Endothelial cell (in vitro differentiated cells): ENCODE measurements around the gene ADAMTSL4. TPM values are rescaled to one million over a fixed set of nuclear protein-coding genes. Genes with fewer than 3 reads are reported as not detected.
A peak's percentile ranks its signal among the peaks of the same experiment; 100 is the strongest.

Source experiments
- DNase-seq: peaks from one replicate; pipeline ENCODE4 v3.0.0; 2021; ENCODE audit warnings: low spot score
- H3K27ac Mint-ChIP-seq: one replicate; pipeline ENCODE4 v1.8.0; 2021; ENCODE audit warnings: mixed read lengths, inconsistent platforms; ENCODE audit not compliant: unreplicated experiment
- H3K27me3 Mint-ChIP-seq: one replicate; pipeline ENCODE4 v1.8.0; 2021; ENCODE audit warnings: mild to moderate bottlenecking, moderate library complexity, mixed read lengths, inconsistent platforms; ENCODE audit not compliant: unreplicated experiment
- H3K36me3 Mint-ChIP-seq: one replicate; pipeline ENCODE4 v1.8.0; 2021; ENCODE audit warnings: mild to moderate bottlenecking, low read depth, mixed read lengths, inconsistent platforms; ENCODE audit not compliant: unreplicated experiment
- H3K4me1 Mint-ChIP-seq: one replicate; pipeline ENCODE4 v1.8.0; 2021; ENCODE audit warnings: mild to moderate bottlenecking, mixed read lengths, inconsistent platforms; ENCODE audit not compliant: unreplicated experiment
- H3K4me3 Mint-ChIP-seq: one replicate; pipeline ENCODE4 v1.8.0; 2021; ENCODE audit warnings: mild to moderate bottlenecking, mixed read lengths, inconsistent platforms; ENCODE audit not compliant: unreplicated experiment
- H3K9me3 Mint-ChIP-seq: one replicate; pipeline ENCODE4 v1.8.0; 2021; ENCODE audit warnings: mixed read lengths, inconsistent platforms; ENCODE audit not compliant: unreplicated experiment
- total RNA-seq: library from RNA; stranded (reverse); fragmentation: NEBNext Ultra II Directional; extraction: Animal tissue kit (Norgen Biotek cat#: 25700); gene quantifications from one replicate; pipeline ENCODE4 v1.2.1, GENCODE V29; 2021; ENCODE audit not compliant: unreplicated experiment
- TF ChIP-seq, protein P1 (sequence below): fragments of 200-600 bp; sonication (generic); IDR thresholded peaks from one replicate; pipeline ENCODE4 v1.5.0; 2021; ENCODE audit warnings: antibody characterized with exemption; ENCODE audit not compliant: unreplicated experiment

The ADAMTSL4 gene
- total RNA-seq, 1 donor from 2014 or later = 0.36 TPM

DNA sequence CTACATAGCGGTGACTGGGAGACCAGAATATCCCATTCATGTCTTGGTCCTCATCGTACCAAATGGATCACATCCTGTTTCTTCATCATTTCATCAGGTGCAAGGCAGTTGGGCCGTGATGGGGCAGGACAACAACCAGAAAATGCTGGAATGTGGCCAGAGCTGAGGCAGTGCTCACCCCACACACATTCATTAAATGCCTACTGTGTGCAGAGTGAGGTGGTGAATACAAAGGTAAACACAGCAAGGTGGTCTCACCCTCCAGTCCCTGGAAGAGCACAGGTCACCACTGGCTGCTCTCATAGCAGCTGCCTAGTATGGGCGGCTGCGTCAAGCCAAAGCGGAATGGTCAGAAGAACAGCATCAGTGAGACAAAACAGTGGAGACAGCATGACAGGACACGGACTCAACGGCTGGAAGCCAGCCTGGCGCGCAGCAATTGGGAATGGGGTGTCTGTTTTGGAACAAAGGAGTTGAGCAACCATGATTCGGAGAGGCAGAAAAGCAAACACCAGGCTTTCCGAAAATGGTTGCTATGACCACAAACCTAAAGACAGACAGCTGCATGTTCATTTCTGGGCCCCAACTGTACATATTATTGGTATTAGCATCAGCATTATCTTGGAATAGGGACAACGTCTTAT, 5.6 kb upstream of the ADAMTSL4 start:
- H3K4me3 Mint-ChIP-seq = no peak overlapping the region
- H3K4me1 Mint-ChIP-seq = peaks cover 6% of the 10 kb centered on the region
- H3K36me3 Mint-ChIP-seq = no peaks in the 10 kb centered on the region
- no peak for DNase-seq
- peaks cover 6% of the 10 kb centered on the region for H3K27me3 Mint-ChIP-seq
- no peak overlapping the region for H3K27ac Mint-ChIP-seq
- TF ChIP-seq, protein P1, sequence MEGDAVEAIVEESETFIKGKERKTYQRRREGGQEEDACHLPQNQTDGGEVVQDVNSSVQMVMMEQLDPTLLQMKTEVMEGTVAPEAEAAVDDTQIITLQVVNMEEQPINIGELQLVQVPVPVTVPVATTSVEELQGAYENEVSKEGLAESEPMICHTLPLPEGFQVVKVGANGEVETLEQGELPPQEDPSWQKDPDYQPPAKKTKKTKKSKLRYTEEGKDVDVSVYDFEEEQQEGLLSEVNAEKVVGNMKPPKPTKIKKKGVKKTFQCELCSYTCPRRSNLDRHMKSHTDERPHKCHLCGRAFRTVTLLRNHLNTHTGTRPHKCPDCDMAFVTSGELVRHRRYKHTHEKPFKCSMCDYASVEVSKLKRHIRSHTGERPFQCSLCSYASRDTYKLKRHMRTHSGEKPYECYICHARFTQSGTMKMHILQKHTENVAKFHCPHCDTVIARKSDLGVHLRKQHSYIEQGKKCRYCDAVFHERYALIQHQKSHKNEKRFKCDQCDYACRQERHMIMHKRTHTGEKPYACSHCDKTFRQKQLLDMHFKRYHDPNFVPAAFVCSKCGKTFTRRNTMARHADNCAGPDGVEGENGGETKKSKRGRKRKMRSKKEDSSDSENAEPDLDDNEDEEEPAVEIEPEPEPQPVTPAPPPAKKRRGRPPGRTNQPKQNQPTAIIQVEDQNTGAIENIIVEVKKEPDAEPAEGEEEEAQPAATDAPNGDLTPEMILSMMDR = no peak
- H3K9me3 Mint-ChIP-seq = no peaks in the 10 kb centered on the region

- no peak overlapping the region for H3K4me3 Mint-ChIP-seq
- no peak overlapping the region for H3K27ac Mint-ChIP-seq
- peaks cover 6% of the 10 kb centered on the region for H3K27me3 Mint-ChIP-seq
- H3K9me3 Mint-ChIP-seq = no peaks in the 10 kb centered on the region
- TF ChIP-seq, protein P1 = no peak
- DNase-seq = no peak
- peaks cover 3% of the 10 kb centered on the region for H3K4me1 Mint-ChIP-seq
- H3K36me3 Mint-ChIP-seq = no peaks in the 10 kb centered on the region
Measured at GRCh38 chr1:150544204-150544603, 5.0 kb upstream of the ADAMTSL4 start.

DNA sequence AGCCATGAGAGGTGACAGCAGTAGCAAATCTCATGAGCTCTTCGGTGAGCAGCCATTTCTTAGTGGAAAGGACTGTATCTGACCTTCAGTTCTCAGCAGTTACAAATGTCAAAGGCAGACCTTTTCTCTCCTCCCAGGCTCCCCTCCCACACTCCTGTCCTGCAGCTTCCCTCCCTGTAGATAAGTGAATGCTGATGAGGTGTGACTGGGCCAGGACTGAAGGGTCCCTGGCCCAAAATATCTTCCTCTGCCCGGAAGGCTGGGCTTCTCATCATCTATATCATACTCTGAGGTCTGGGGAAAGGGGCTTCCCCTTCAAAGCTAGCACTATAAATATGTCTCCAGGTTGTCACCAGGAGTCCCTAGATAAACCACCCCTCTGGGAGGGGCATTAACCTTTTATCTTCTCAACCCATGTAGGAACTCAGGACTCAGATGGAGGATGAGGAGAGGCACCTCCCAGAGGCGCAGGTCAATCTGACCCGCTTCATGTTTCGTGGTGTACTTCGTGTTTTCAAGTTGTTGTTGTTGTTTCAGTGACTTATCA, 3.6 kb upstream of the ADAMTSL4 start:
- Mint-ChIP-seq H3K36me3 (no peaks in the 10 kb centered on the region), H3K27me3 (peaks cover 8% of the 10 kb centered on the region), H3K27ac (no peak overlapping the region), H3K9me3 (no peaks in the 10 kb centered on the region), H3K4me1 (peaks cover 3% of the 10 kb centered on the region), H3K4me3 (no peak overlapping the region)
- DNase-seq = no peak
- TF ChIP-seq, protein P1 = no peak

DNA sequence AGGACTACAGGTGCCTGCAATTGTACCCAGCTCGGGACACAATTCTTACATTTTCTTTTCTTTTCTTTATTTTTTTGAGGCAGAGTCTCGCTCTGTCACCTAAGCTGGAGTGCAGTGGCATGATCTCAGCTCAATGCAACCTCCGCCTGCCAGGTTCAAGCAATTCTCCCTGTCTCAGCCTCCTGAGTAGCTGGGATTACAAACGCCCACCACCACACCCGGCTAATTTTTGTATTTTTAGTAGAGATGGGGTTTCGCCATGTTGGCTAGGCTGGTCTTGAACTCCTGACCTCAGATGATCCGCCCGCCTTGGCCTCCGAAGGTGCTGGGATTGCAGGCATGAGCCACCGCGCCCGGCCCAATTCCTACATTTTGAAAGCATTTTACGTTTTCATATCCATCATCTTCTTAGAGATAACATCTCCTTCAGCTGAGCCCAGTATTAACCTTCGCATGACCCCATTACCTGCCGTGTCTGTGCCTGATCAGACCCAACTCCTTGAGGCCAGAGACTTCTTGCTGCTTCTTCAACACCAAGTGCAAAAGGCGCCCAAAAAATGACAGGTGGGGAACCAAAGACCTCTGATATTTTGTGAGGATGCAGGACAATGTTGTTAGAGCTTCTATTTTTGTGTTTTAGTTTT, 2.8 kb upstream of the ADAMTSL4 start:
- H3K4me3 Mint-ChIP-seq = no peak overlapping the region
- H3K4me1 Mint-ChIP-seq = peaks cover 3% of the 10 kb centered on the region
- no peak overlapping the region for H3K27ac Mint-ChIP-seq
- no peaks in the 10 kb centered on the region for H3K36me3 Mint-ChIP-seq
- peaks cover 8% of the 10 kb centered on the region for H3K27me3 Mint-ChIP-seq
- TF ChIP-seq, protein P1 = no peak
- H3K9me3 Mint-ChIP-seq = no peaks in the 10 kb centered on the region
- no peak for DNase-seq

- Mint-ChIP-seq H3K36me3 (no peaks in the 10 kb centered on the region), H3K27me3 (peaks cover 15% of the 10 kb centered on the region), H3K9me3 (no peaks in the 10 kb centered on the region), H3K4me1 (peaks cover 3% of the 10 kb centered on the region), H3K27ac (no peak overlapping the region), H3K4me3 (peak overlapping the region; percentile 78)
- TF ChIP-seq, protein P1 = no peak
- DNase-seq = no peak
Measured at GRCh38 chr1:150548324-150548631, 930 bp upstream of the ADAMTSL4 start.
